Psoas muscle (tissue), 8 donors: ENCODE data around the gene NOS1AP. TPM values are rescaled to one million over a fixed set of nuclear protein-coding genes. Genes with fewer than 3 reads are reported as not detected.

Experiments
- ATAC-seq, 4 donors: fragments of 200-7000 bp; cut with Tn5 transposase; one replicate each; pipeline ENCODE4 v1.9.1; 2020; ENCODE audit warnings: moderate library complexity in 3 of 4, mild to moderate bottlenecking in 2 of 4
- DNase-seq, 2 donors: peaks; one replicate each; pipeline ENCODE4 v3.0.0-alpha.2; 2020
- H3K27ac ChIP-seq: fragments of 200-600 bp; one replicate; pipeline ENCODE4 v1.8.0; 2022
- H3K27me3 ChIP-seq, 3 donors: fragments of 200-600 bp in 1 of 3; one replicate each; pipeline versions ENCODE4 v1.6.1 to v1.8.0; 2013 to 2022; ENCODE audit warnings: low read length in 2 of 3, mild to moderate bottlenecking in 2 of 3, moderate library complexity in 1 of 3; ENCODE audit not compliant: insufficient read depth in 3 of 3
- H3K36me3 ChIP-seq, 2 donors: fragments of 200-600 bp in 1 of 2; one replicate each; pipeline versions ENCODE4 v1.6.1 to v1.8.0; 2013 to 2022; ENCODE audit warnings: low read depth in 1 of 2, mild to moderate bottlenecking in 1 of 2, moderate library complexity in 1 of 2; ENCODE audit not compliant: insufficient read depth in 1 of 2
- H3K4me1 ChIP-seq: fragments of 200-600 bp; one replicate; pipeline ENCODE4 v1.8.0; 2022
- H3K4me3 ChIP-seq: fragments of 200-600 bp; one replicate; pipeline ENCODE4 v1.8.0; 2022; ENCODE audit warnings: mild to moderate bottlenecking
- H3K9me3 ChIP-seq: fragments of 200-600 bp; one replicate; pipeline ENCODE4 v1.8.0; 2022
- CTCF ChIP-seq: fragments of 200-600 bp; IDR thresholded peaks from one replicate; pipeline ENCODE4 v1.8.0; 2022; ENCODE audit warnings: antibody characterized with exemption
- WGBS, 3 donors: extraction: QIAGEN DNeasy Blood & Tissue Kit; methylation state at CpG; one replicate each; pipeline versions ENCODE4 v1.1.6 to v1.1.7; 2013; 5-methylcytosine and 5-hydroxymethylcytosine counted together
- intact Hi-C, 2 donors: fragments of 100-400 bp; cut with DNase I; formaldehyde crosslinking; loops; one replicate each; pipeline versions ENCODE4 v1.11.0 to v1.14.2; 2022
- polyA plus RNA-seq, 3 donors: library from polyadenylated mRNA; stranded (reverse); fragments of 200-250 nt; gene quantifications; one replicate each; pipeline ENCODE4 v1.2.3, GENCODE V29; 2013
- total RNA-seq, 4 donors: library from RNA; stranded (reverse); fragmentation: NEBNext Ultra II Directional in 2 of 4; extraction: Animal tissue kit (Norgen Biotek cat#: 25700) in 2 of 4; gene quantifications; one replicate each; pipeline versions ENCODE4 v1.2.1 to v1.2.4, GENCODE V29; 2021 to 2023
- donor health status: healthy with polysubstance abuse.
- donor health status: DM: no; HTN: no; CAD: no; lungs with moderate emphysema.
- donor health status: Bipolar disorder and iron deficiency.
- donor health status: healthy.
- donor health status: DM: yes; HTN: yes; CAD: no.
- donor health status: DM: no; HTN: no; CAD: no.
- donor health status: DM: no; HTN: no; CAD: no.
- donor health status: DM: yes; HTN: yes; CAD: no.

The NOS1AP gene
- total and polyA plus RNA-seq, 7 donors, result 0.10 to 0.76 (median 0.18) TPM

GRCh38 chr1:162389971-162390370, 320.5 kb downstream of the NOS1AP start:
- Histone ChIP-seq H3K36me3 (no peaks in the 10 kb centered on the region), H3K4me3 (no peak overlapping the region), H3K27me3 (peaks cover 0 to 16% (median 2%) of the 10 kb centered on the region in 3 donors), H3K27ac (no peak overlapping the region), H3K4me1 (no peaks in the 10 kb centered on the region), H3K9me3 (no peaks in the 10 kb centered on the region)
- WGBS, 3 donors, result 54 to 59% (median 57%) methylated on average over 9 of the region's 9 CpGs
- DNase-seq, result no peak
- TF ChIP-seq CTCF, result no peak
- peak in 3 of 4 donors; percentile 33 to 52 (median 48) for ATAC-seq
- intact Hi-C loops, result loop anchor here (1.0 to 5.0 kb wide), 2 partner anchors 333 to 336 kb away; no protein-coding TSS in a partner anchor

GRCh38 chr1:162390396-162391185, 321.1 kb downstream of the NOS1AP start:
- H3K9me3 ChIP-seq, result no peaks in the 10 kb centered on the region
- H3K27ac ChIP-seq, result no peak overlapping the region
- ATAC-seq (no peak), DNase-seq (no peak)
- WGBS, 3 donors, result 75 to 79% (median 78%) methylated on average over 15 of the region's 15 CpGs
- H3K4me1 ChIP-seq, result no peaks in the 10 kb centered on the region
- H3K27me3 ChIP-seq, result peaks cover 0 to 19% (median 2%) of the 10 kb centered on the region in 3 donors
- intact Hi-C loops, result loop anchor here (1.0 to 5.0 kb wide), 2 partner anchors 333 to 336 kb away; no protein-coding TSS in a partner anchor
- no peak overlapping the region for H3K4me3 ChIP-seq
- no peaks in the 10 kb centered on the region for H3K36me3 ChIP-seq
- TF ChIP-seq CTCF, result no peak

- Histone ChIP-seq H3K36me3 (no peaks in the 10 kb centered on the region), H3K27ac (no peak overlapping the region), H3K4me1 (no peaks in the 10 kb centered on the region), H3K9me3 (no peaks in the 10 kb centered on the region), H3K27me3 (peaks cover 0 to 18% (median 2%) of the 10 kb centered on the region in 3 donors), H3K4me3 (no peak overlapping the region)
- DNase-seq (no peak), ATAC-seq (peak in 1 of 4 donors; percentile 64)
- peak; percentile 74 for TF ChIP-seq CTCF
- WGBS, 3 donors, result 36 to 48% (median 48%) methylated on average over 4 of the region's 4 CpGs
- intact Hi-C loops, result loop anchor here in 1 of 2 donors (5.0 kb wide), 1 partner anchor 335 kb away; no protein-coding TSS in a partner anchor
Observed at GRCh38 chr1:162391790-162392563, 322.5 kb downstream of the NOS1AP start.

GRCh38 chr1:162396201-162396906, 326.9 kb downstream of the NOS1AP start:
- Histone ChIP-seq H3K27me3 (peaks cover 2 to 16% (median 2%) of the 10 kb centered on the region in 3 donors), H3K4me3 (no peak overlapping the region), H3K4me1 (no peaks in the 10 kb centered on the region), H3K36me3 (no peaks in the 10 kb centered on the region), H3K9me3 (no peaks in the 10 kb centered on the region), H3K27ac (no peak overlapping the region)
- intact Hi-C loops, result no loop called here
- TF ChIP-seq CTCF, result no peak
- DNase-seq (no peak), ATAC-seq (no peak)
- WGBS, 3 donors, result 77 to 80% (median 78%) methylated on average over 3 of the region's 3 CpGs
